ENCODE measurements around the gene LYVE1. TPM values are rescaled to one million over a fixed set of nuclear protein-coding genes. Genes with fewer than 3 reads are reported as not detected.
A peak's percentile ranks its signal among the peaks of the same experiment; 100 is the strongest.

The LYVE1 gene
- total RNA-seq, 2 donors from 2014 or later: not detected

DNA sequence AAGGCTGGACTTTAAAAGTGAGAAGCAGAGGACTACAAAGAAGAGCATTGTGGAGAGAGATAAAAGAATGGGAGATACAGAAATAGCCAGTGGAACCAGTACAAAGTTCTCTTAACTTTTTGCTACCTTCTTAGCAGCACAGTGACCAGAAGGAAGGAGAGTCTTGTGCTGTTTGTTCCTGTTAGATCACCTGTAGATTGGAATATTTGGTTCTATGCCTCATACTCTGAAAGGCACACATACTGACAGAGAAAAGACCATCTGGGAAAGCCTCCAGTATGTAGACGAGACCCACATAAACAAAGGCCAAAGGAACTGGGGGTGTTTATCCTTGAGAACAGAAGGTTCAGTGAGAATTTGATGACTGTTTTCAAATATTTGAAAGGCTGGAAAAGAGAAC, 46.2 kb downstream of the LYVE1 start:
- no peaks in the 10 kb centered on the region for H3K27me3 Mint-ChIP-seq
- ATAC-seq: no peak
- H3K4me1 Mint-ChIP-seq: peaks cover 22% of the 10 kb centered on the region
- no peak overlapping the region for H3K4me3 Mint-ChIP-seq
- DNase-seq: no peak
- H3K9me3 ChIP-seq (ENCODE audit: control insufficient read depth, low read length, poor library complexity, severe bottlenecking): no peaks in the 10 kb centered on the region
- H3K36me3 Mint-ChIP-seq (ENCODE audit: low read depth): peaks cover 17% of the 10 kb centered on the region
- peak overlapping the region; percentile 63 for H3K27ac Mint-ChIP-seq

DNA sequence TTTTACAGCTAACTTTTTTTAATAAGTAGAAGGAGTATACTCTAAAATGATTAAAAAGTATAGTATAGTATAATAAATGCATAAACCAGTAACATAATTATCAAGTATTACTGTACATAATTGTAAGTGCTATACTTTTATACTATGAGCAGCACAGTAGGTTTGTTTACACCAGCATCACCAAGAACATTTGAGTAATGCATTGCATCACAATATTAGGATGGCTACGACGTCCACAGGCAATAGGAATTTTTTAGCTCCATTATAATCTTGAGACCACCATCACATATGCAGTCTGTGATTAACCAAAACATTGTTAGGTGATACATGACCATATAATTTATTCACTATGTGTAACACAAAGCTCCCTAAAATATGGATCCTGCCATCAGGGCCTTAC, 47.9 kb downstream of the LYVE1 start:
- no peaks in the 10 kb centered on the region for H3K27me3 Mint-ChIP-seq
- H3K4me3 Mint-ChIP-seq: no peak overlapping the region
- H3K36me3 Mint-ChIP-seq (ENCODE audit: low read depth): peaks cover 11% of the 10 kb centered on the region
- H3K4me1 Mint-ChIP-seq: peaks cover 15% of the 10 kb centered on the region
- ATAC-seq (no peak), DNase-seq (no peak)
- H3K9me3 ChIP-seq (ENCODE audit: control insufficient read depth, low read length, poor library complexity, severe bottlenecking): no peaks in the 10 kb centered on the region
- H3K27ac Mint-ChIP-seq: no peak overlapping the region

DNA sequence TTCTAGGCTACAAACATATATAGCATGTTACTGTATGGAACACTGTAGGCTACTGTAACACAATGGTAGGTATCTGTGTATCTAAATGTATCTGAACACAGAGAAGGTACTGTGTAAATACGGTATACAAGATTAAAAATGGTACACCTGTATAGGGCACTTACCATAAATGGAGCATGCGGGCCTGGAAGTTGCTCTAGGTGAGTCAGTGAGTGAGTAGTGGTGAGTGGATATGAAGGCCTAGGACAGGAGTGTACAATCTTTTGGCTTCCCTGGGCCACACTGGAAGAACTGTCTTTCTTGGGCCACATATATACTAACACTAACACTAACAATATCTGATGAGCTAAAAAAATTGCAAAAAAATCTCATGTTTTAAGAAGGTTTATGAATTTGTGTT, 48.8 kb downstream of the LYVE1 start:
- Mint-ChIP-seq H3K4me1 (peaks cover 15% of the 10 kb centered on the region), H3K27ac (no peak overlapping the region), H3K4me3 (no peak overlapping the region), H3K27me3 (no peaks in the 10 kb centered on the region), H3K36me3 (ENCODE audit: low read depth) (peaks cover 11% of the 10 kb centered on the region)
- DNase-seq (no peak), ATAC-seq (no peak)
- H3K9me3 ChIP-seq (ENCODE audit: control insufficient read depth, low read length, poor library complexity, severe bottlenecking): no peaks in the 10 kb centered on the region

DNA sequence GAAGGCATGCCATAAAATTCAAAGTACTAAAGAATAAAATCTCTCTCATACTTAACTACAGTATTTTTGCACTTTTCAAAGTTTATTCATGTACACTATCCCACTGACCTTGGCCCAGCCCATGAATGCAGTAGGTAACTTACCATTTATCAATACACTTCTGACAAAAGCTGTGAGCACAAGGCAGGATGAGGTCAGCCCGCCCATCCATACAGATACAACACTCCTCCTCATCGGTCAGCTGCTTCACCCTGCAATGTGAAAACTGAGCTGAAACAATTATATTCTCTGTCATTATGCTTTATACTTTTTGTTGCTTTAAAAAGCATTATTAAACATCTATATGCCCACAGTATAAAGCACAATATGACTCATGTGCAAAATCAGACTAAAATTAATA, 49.6 kb downstream of the LYVE1 start:
- ATAC-seq: no peak
- no peak overlapping the region for H3K27ac Mint-ChIP-seq
- H3K4me1 Mint-ChIP-seq: peaks cover 15% of the 10 kb centered on the region
- no peak for DNase-seq
- no peaks in the 10 kb centered on the region for H3K9me3 ChIP-seq (ENCODE audit: control insufficient read depth, low read length, poor library complexity, severe bottlenecking)
- no peak overlapping the region for H3K4me3 Mint-ChIP-seq
- no peaks in the 10 kb centered on the region for H3K27me3 Mint-ChIP-seq
- peaks cover 11% of the 10 kb centered on the region for H3K36me3 Mint-ChIP-seq (ENCODE audit: low read depth)

DNA sequence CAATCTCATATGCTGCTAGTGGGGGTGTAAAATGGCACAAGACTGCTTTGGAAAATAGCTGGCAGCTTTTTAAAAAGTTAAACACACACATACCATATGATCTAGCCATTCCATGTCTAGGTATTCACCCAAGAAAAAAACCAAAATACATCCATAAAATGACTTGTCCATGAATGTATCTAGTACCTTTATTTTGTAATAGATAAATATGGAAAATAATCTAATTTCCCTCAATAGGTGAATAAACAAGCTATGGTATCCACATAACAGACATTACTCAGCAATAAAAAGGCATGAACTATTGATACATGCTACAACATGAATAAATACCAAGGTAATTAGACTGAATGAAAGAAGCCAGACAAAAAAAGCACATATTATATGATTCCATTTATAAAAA, 50.3 kb downstream of the LYVE1 start:
- no peaks in the 10 kb centered on the region for H3K9me3 ChIP-seq (ENCODE audit: control insufficient read depth, low read length, poor library complexity, severe bottlenecking)
- Mint-ChIP-seq H3K36me3 (ENCODE audit: low read depth) (peaks cover 11% of the 10 kb centered on the region), H3K4me3 (no peak overlapping the region), H3K27me3 (no peaks in the 10 kb centered on the region), H3K27ac (peak overlapping the region; percentile 19), H3K4me1 (peaks cover 15% of the 10 kb centered on the region)
- DNase-seq (no peak), ATAC-seq (no peak)

DNA sequence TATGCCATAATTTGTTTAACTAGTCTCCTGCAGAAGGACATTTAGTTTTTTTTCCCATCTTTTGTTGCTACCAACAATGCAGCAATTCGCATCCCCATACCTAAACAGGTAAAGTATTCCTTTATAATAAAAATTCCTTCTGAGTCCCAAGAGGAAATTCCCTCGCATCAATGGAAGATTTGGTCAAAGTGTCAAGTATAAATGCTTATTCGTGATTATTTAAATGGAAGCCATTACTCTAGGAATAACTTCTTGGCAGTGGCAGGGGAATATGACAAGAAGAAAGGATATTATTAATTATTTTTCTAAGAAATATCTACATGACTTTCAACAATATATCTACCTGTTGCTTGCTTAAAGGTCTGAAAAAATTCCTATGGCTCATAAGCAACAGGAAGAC, 53.0 kb downstream of the LYVE1 start:
- ATAC-seq: no peak
- Mint-ChIP-seq H3K27me3 (no peaks in the 10 kb centered on the region), H3K27ac (peak overlapping the region; percentile 14), H3K4me3 (no peak overlapping the region), H3K36me3 (ENCODE audit: low read depth) (peaks cover 7% of the 10 kb centered on the region), H3K4me1 (peaks cover 7% of the 10 kb centered on the region)
- H3K9me3 ChIP-seq (ENCODE audit: control insufficient read depth, low read length, poor library complexity, severe bottlenecking): no peaks in the 10 kb centered on the region
- DNase-seq: no peak

DNA sequence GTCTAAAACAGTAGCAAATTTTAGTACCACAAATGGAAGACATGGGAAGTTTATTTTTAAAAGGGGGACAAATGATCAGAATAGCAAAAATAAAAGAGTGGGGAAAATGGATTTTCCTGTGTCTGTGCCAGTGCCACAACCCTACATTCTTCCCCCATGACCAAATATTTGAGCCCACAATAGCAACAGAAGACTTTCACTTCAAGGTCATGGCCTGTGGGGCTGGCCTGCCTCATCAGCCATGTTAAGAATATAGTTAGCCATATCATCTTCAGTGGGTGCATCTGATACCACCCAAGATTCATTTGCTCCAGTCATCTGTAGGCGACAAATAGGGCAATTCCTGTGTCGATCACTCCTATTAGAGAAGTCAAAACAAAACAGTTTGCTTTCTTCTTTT, 53.8 kb downstream of the LYVE1 start:
- H3K4me1 Mint-ChIP-seq: peaks cover 7% of the 10 kb centered on the region
- ATAC-seq (no peak), DNase-seq (no peak)
- H3K27me3 Mint-ChIP-seq: no peaks in the 10 kb centered on the region
- H3K9me3 ChIP-seq (ENCODE audit: control insufficient read depth, low read length, poor library complexity, severe bottlenecking): no peaks in the 10 kb centered on the region
- peaks cover 7% of the 10 kb centered on the region for H3K36me3 Mint-ChIP-seq (ENCODE audit: low read depth)
- H3K4me3 Mint-ChIP-seq: no peak overlapping the region
- peak overlapping the region; percentile 14 for H3K27ac Mint-ChIP-seq

DNA sequence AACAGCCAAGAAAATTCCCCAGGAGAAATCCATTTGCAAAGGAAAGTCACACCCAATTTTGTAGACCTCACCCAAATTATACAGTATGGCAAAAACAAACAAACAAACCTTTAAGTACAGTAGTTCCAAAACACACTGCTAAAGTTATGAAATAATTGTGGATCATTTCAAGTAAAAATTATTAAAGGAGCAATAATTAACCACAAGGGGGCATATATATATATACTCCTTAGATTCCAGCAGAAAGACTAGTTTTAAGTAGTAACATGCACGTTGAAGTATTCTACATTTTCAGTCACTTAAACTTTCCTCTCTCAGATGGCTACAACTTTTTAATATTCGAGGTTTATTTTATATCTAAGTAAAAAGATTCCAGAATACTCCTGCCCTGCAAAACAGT, 54.3 kb downstream of the LYVE1 start:
- Mint-ChIP-seq H3K27me3 (no peaks in the 10 kb centered on the region), H3K36me3 (ENCODE audit: low read depth) (peaks cover 7% of the 10 kb centered on the region), H3K4me3 (no peak overlapping the region)

DNA sequence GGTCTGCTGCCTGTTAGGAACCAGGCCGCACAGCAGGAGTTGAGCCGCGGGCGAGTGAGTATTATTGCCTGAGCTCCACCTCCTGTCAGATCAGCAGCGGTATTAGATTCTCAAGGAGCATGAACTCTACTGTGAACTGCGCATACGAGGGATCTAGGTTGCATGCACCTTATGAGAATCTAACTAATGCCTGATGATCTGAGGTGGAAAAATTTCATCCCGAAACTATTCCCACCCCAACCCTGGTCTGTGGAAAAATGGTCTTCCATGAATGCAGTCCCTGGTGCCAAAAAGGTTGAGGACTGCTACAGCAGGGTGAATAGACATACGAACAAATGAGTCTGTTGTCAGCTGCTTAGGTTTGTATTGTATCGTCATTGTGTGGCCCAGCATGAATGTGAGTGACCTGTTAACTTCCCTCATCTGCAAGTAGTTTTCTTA, 57.3 kb downstream of the LYVE1 start:
- Mint-ChIP-seq H3K27me3 (no peaks in the 10 kb centered on the region), H3K27ac (no peak overlapping the region), H3K4me3 (no peak overlapping the region), H3K36me3 (ENCODE audit: low read depth) (peaks cover 2% of the 10 kb centered on the region), H3K4me1 (no peaks in the 10 kb centered on the region)
- H3K9me3 ChIP-seq (ENCODE audit: control insufficient read depth, low read length, poor library complexity, severe bottlenecking): no peaks in the 10 kb centered on the region
- DNase-seq (no peak), ATAC-seq (no peak)

More for the DNA sequence above, 54.3 kb downstream of the LYVE1 start:
- Mint-ChIP-seq H3K27ac (no peak overlapping the region), H3K4me1 (peaks cover 7% of the 10 kb centered on the region)
- no peaks in the 10 kb centered on the region for H3K9me3 ChIP-seq (ENCODE audit: control insufficient read depth, low read length, poor library complexity, severe bottlenecking)
- DNase-seq (no peak), ATAC-seq (no peak)

Other genes starting within 250 kb of the LYVE1 start
- gene AMPD3, start 113.4 kb downstream of the LYVE1 start, total RNA-seq: 10 to 100 TPM; 16.8 to 20.2 TPM
- gene RNF141, start 27.5 kb downstream of the LYVE1 start, total RNA-seq: 10 to 100 TPM; 12.8 to 13.6 TPM
- under 1 TPM; 0.17 to 0.99 TPM for gene IRAG1, start 125.1 kb upstream of the LYVE1 start, total RNA-seq
- 10 to 100 TPM; 27.3 to 28.8 TPM for gene CTR9, start 182.6 kb upstream of the LYVE1 start, total RNA-seq
- gene EIF4G2, start 240.3 kb upstream of the LYVE1 start, total RNA-seq: 100 to 1,000 TPM; 819 to 942 TPM